IPS-18c (cell line): ENCODE results near the gene TRAPPC1.

Source experiments
- H3K4me3 ChIP-seq: 2 replicates; pipeline ENCODE4 v1.7.0; 2013; ENCODE audit warnings: low read depth, mild to moderate bottlenecking, low read length, moderate library complexity; ENCODE audit not compliant: insufficient read depth
- H3K9me3 ChIP-seq: one replicate; pipeline ENCODE4 v1.6.1; 2013; ENCODE audit warnings: mild to moderate bottlenecking, low read length, moderate library complexity; ENCODE audit not compliant: control insufficient read depth, insufficient read depth

TRAPPC1 gene

DNA sequence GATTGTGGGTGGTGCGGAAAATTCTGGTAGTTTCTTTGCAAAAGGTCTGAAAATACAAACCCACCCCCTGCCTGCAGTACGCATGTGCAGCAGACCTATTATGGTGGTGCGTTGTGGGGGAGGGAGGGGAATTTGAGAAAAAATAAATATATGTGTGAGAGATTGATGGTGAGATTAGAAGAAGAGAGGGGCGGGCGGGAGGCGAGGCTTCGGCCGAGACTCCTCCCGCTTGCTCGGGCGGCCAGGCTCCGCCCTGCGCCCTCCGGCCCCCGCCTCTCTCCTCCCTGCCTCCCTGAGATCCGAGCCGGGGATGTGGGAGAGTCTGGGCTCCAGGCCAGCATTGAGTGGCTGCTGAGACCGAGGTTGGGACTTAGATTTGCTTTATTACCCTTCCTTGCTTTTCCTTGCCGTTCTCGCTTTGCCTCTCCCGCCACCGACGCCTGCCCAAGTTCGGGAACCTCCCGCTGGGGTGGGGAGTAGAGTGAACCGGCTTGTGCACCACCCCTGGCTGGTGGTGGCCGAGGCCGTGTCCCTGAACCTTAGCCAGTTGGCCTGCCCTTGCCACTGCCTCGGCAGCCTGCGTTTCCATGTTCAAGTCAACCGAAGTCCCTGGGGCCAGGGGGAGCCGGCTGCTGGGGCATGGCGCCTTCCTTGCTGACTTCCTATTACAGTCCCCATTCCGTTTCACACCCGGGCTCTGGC is 44.1 kb downstream of the TRAPPC1 start:
- Histone ChIP-seq H3K4me3 (peak overlapping the region; percentile 77), H3K9me3 (no peaks in the 10 kb centered on the region)

DNA sequence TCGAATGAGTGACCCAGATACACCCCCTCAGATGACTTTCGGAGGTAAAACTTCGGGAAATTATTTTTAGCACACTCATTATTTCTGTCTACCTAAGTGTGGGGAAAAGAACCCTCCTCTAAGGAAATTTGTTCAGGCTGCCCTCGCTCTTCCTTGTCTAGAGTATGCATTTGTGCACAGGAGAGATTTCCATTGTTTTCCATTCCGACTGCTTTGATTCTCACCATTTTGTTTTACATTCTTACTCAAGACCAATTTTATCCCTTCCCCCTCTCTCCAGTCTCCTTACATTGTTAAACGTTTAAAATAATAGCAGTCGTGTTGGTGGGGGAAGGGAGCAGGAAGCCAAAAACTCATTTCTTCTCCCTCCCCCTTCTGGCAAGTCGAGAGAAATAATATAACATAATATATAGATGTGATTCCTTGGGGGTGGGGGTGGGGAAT is 44.7 kb downstream of the TRAPPC1 start:
- Histone ChIP-seq H3K4me3 (peak overlapping the region; percentile 77), H3K9me3 (no peaks in the 10 kb centered on the region)

DNA sequence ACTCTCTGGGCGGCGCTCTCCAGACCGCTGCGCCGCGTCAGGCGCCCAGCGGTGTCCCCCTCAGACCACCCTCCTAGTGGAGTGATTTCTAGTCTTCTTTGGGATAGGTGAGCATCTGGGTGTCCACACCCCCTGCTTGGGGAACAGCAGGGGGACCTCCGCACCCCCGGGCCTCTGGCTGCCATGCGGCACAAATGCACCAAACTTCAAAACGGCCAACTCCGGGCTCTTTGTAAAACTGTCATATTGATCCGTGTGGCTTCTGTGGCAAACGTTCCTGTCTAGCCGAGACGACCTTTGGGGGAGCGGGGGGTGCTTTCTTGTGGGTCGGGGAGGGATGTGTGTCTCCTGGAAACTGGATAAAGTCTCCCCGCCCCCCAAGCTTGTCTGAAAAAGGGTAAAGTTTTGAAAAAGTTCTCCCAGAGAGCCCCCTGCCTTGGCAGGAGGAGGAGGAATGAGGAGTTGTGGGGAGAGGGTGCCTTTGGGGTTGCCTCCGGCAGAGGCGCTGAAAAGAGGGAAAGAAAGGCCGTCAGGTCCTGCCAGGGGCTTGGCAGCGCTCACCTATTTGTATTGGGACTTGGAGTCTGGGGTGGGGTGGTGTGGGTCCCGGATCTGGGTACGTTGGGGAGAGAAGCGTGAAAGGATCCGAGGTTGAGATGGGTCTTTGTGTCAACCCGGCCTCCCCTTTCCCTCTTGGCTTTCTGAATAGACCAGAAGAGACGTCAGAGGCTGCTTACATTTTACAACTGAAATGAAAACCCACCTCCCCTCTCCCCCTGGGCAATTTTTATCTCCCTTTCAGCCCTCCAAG is 45.3 kb downstream of the TRAPPC1 start:
- Histone ChIP-seq H3K9me3 (no peaks in the 10 kb centered on the region), H3K4me3 (peak overlapping the region; percentile 77)

DNA sequence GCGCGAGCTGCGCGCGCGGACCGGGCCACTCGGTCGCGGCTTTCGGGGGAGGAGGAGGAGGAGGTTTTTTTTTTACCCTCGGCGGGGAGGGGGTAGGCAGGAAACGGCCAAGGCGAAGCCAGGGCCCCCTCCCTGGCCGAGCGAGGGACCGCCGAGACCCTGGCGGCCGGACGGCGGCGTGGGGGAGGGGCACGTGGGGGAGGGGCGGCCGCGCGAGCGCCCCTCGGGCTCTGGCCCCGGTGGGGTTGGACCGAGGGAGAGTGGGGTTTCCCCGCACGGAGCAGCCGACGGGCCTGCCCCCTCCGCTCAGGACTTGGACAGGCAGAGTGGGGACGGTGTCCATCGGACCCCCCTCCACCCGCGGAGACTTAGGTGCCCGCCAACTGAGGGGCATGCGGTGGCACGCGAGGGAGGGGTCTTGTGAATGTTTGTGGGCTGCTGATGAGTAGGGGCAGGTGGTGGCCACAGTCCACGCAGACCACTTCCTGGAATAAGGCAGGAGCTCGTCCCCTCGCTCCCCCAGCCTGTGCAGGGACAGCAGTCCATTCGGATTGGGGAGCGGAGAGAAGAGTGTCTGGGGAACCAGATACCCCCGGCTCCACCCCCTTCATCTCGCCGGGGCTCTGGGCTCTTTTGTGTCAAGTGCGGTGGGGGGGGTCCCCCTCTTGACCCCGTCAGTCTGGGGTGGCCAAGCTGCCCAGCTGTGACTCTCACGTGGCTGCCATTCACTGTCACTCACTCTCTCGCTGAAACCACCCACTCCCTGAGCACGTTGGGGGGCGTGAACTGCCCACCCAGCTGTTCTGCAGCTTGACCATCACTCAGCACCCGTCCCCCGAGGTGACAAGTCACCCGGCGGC is 46.1 kb downstream of the TRAPPC1 start:
- H3K4me3 ChIP-seq = peak overlapping the region; percentile 77
- no peaks in the 10 kb centered on the region for H3K9me3 ChIP-seq

DNA sequence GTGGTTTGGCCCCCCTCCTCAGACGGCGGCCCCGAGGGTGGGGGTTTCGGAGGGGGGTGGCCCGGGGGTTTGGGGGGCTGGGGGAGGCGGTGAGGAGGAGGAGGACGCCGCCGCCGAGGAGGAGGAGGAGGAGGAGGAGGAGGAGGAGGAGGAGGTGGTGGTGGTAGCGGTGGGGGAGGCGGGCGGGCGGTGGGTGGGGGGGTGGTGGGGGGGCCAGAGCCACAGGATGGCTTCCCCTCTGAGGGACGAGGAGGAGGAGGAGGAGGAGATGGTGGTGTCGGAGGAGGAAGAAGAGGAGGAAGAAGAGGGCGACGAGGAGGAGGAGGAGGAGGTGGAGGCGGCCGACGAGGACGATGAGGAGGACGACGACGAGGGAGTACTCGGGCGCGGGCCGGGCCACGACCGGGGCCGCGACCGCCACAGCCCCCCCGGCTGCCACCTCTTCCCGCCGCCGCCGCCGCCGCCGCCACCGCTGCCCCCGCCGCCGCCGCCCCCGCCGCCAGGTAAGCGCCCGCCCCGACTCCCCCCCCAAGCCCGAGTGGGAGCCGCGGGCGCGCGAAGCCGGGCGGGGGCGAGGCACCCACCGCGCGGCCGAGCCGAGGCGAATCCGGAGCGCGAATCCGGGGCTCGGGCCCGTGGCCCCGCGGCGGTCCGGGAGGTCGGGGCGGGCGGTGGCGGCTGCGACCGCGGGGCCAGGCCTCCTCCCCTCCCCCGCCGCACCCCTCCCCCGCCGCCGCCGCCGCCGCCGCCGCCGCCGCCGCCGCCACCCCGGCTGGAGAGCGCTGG is 47.0 kb downstream of the TRAPPC1 start:
- peak overlapping the region; percentile 77; the same call in 1 of the 2 replicates for H3K4me3 ChIP-seq
- H3K9me3 ChIP-seq = no peaks in the 10 kb centered on the region

DNA sequence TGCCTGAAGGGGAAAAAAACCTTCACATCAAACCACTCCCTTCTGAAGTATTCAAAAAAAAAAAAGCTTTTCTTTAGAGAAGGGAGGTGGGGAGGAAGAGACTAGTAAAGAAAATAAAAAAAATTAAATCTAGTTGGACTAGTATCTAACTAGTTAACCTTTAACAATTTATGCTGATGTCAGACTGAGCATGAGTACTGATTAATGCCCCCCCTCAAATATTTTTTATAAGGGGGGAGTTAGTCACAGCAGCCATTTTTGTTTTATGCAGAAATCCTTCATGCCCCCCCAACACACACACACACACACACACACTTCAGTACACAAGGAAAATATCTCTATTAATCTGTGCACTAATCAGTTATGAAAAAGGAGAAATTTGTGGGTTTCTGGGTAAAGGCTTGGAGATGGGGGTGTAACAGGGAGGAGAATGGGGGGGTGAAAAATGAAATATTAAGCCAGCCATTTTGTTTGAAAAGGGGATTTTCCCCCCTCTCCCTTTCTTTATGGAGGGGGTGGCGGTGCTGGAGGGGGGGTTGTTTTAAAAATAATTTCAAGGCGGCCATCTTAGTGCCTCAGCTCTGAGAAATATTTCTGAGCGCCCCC is 47.9 kb downstream of the TRAPPC1 start:
- no peaks in the 10 kb centered on the region for H3K9me3 ChIP-seq
- no peak overlapping the region for H3K4me3 ChIP-seq

DNA sequence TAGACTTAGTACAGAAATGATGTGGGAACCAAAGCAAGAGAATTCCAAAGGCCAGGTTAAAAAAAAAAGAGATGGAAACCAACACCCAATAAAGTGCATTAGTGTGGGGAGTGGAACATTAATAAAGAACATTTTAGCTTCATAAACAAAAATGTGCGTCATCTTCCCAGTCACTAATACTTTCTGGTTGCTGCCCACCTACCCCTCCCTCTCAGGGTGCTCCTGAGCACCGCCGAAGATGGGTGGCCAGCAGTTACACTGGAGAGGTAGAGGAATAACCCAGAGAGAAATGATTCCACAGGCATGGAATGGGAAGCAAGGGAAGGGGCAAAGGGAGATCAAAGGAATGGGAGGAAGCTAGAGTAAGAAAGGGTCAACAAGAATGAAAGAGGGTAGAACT is 49.1 kb downstream of the TRAPPC1 start:
- Histone ChIP-seq H3K4me3 (no peak overlapping the region), H3K9me3 (no peaks in the 10 kb centered on the region)

DNA sequence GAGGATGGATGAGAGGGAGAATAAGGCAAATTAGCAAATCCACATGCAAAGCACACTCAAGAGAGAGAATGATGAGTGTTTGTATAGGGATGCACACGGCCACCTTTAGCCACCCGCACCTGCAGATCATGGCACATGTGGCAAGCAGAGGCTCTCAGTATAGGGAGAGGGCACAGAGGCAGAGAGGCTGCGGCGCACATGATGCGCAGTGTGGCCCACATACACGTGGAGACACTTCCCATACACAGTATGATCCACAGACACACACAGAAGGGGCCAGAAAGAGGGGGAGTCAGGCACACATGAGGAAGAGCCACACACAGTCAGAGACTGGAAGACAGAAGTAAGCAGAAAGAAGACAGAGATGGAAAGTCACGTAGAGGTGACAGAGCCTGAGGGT is 49.7 kb downstream of the TRAPPC1 start:
- no peak overlapping the region for H3K4me3 ChIP-seq
- no peaks in the 10 kb centered on the region for H3K9me3 ChIP-seq

DNA sequence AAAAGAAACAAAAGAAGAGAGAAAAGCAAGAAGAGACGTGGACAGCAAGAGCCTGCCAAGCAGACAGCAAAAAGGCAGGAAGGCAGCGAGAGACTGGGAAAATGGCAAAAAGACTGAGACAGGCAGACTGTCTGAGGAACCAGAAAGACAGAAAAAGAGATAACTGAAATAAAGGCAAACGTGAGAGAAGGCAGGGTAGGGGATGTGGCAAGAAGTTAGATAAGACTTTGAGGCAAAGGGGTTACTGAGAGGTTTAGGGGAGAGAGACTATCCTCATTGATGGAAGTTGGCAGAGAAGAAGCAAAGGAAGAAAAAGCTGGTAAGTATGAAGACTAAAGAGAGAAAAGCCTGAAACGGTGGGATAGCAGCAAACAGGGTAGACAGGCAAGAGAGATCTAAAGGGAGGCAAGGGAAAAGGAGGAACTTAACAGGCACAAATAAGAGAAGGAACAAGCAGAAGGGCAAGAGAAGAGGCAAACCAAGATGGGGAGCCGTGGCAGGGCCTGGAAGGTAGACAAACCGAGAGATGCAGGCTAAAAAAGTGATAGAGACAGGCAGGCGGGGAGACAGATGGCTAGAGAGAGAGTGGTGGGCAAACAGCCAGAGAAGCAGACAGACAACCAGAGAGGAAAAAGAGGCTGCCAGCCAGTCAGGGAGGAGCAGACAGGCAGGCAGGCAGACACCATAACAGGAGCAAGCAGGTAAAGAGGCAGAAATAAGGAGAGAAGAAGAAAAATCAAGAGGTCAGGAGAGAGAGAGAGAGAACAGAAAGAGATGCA is 50.3 kb downstream of the TRAPPC1 start:
- Histone ChIP-seq H3K4me3 (no peak overlapping the region), H3K9me3 (no peaks in the 10 kb centered on the region)
